CD4-positive, alpha-beta T cell (primary cell): ENCODE data around the gene LBH. TPM values are rescaled to one million over a fixed set of nuclear protein-coding genes. Genes with fewer than 3 reads are reported as not detected.

ENCODE experiments used
- ATAC-seq: fragments of 200-7000 bp; cut with Tn5 transposase; one replicate; pipeline ENCODE4 v1.10.0; 2022; ENCODE audit warnings: mild to moderate bottlenecking; ENCODE audit not compliant: poor library complexity
- CTCF ChIA-PET: fragments of 350-600 bp; sonication (Branson Sonifier 250); formaldehyde crosslinking; loops from one replicate; lab custom pipeline; 2021; ENCODE audit warnings: antibody characterized with exemption, inconsistent platforms; lab: Charles Lee
- POLR2A ChIA-PET: fragments of 350-600 bp; sonication (Branson Sonifier 250); formaldehyde crosslinking; loops from one replicate; lab custom pipeline; 2021; ENCODE audit warnings: antibody characterized with exemption, inconsistent platforms; lab: Charles Lee
- DNase-seq, 14 experiments: peaks; one replicate each; pipeline ENCODE4 v3.0.0-alpha.2; 2013 to 2020; ENCODE audit warnings: mixed read lengths in 2 of 14
- H3K27ac ChIP-seq, 2 donors: one replicate each; pipeline versions ENCODE4 v1.5.1 to v1.7.0; 2013; ENCODE audit warnings: low read length in 2 of 2, low read depth in 1 of 2, mild to moderate bottlenecking in 1 of 2
- H3K27me3 ChIP-seq, 2 experiments: 1 replicate in 1 of 2; 2 replicates in 1 of 2; pipeline versions ENCODE4 v1.6.1 to v1.7.0; 2013; ENCODE audit warnings: low read length in 2 of 2, control low read depth in 1 of 2, mild to moderate bottlenecking in 1 of 2, moderate library complexity in 1 of 2; ENCODE audit not compliant: insufficient read depth in 2 of 2, control insufficient read depth in 1 of 2
- H3K36me3 ChIP-seq: one replicate; pipeline ENCODE4 v1.6.1; 2013; ENCODE audit warnings: low read length, control low read depth; ENCODE audit not compliant: insufficient read depth
- H3K4me1 ChIP-seq: one replicate; pipeline ENCODE4 v1.6.1; 2013; ENCODE audit warnings: low read length, control low read depth; ENCODE audit not compliant: insufficient read depth
- H3K4me3 ChIP-seq: one replicate; pipeline ENCODE4 v1.5.1; 2013; ENCODE audit warnings: mild to moderate bottlenecking, low read length, moderate library complexity
- H3K9me3 ChIP-seq, 2 experiments: 1 replicate in 1 of 2; 2 replicates in 1 of 2; pipeline versions ENCODE4 v1.6.1 to v1.7.0; 2013; ENCODE audit warnings: low read length in 2 of 2, mild to moderate bottlenecking in 2 of 2, control low read depth in 1 of 2, moderate library complexity in 1 of 2; ENCODE audit not compliant: control insufficient read depth in 1 of 2, insufficient read depth in 1 of 2
- H3K27ac Mint-ChIP-seq: one replicate; pipeline ENCODE4 v1.8.0; 2020; ENCODE audit warnings: mixed read lengths
- H3K27me3 Mint-ChIP-seq: one replicate; pipeline ENCODE4 v1.8.0; 2021; ENCODE audit warnings: mixed read lengths
- H3K36me3 Mint-ChIP-seq: one replicate; pipeline ENCODE4 v1.8.0; 2021; ENCODE audit warnings: low read depth, mixed read lengths
- H3K4me1 Mint-ChIP-seq: one replicate; pipeline ENCODE4 v1.8.0; 2021; ENCODE audit warnings: low read depth, mixed read lengths
- H3K4me3 Mint-ChIP-seq: one replicate; pipeline ENCODE4 v1.8.0; 2020; ENCODE audit warnings: mild to moderate bottlenecking, mixed read lengths
- H3K9me3 Mint-ChIP-seq: one replicate; pipeline ENCODE4 v1.8.0; 2020; ENCODE audit warnings: mixed read lengths
- intact Hi-C, 2 experiments: fragments of 100-400 bp; cut with DNase I in 1 of 2; cut with micrococcal nuclease in 1 of 2; formaldehyde crosslinking; loops; one replicate each; pipeline versions ENCODE4 v1.15.1 to v1.9.0; 2023 to 2025; cut with DNase I, micrococcal nuclease
- total RNA-seq, 174 experiments: library from RNA in 2 of 174; stranded (reverse) in 2 of 174; gene quantifications; one replicate each; pipeline ENCODE4 v1.2.3 and lab custom pipeline; 2021 to 2026
- TF ChIP-seq, protein P1 (sequence below): fragments of 200-600 bp; IDR thresholded peaks from one replicate; pipeline ENCODE4 v1.8.0; 2022; ENCODE audit warnings: antibody characterized with exemption, mild to moderate bottlenecking

LBH gene
- total RNA-seq, 2 experiments from 2014 or later = 131 to 135 TPM

DNA sequence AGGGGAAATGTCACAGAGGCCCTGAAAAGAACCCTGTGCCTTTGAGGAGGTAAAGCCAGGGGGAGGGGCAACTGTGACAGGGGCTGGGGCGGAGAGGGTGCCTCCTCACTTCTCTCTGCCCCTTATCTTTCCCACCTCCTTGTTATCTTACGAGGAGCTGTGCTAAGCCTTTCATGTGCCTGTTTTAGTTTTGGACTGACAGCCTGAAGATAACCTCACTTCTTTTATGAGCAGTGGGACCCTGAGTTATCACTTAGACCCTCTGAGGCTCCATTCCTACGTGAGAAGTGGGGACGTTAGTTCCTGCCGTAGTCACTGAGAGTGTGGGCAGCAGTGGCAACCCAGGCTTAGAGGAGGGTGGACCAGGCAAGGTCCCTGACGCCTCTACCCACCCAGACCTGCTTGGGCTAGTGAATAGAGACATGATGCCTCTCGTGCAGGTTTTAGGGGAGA is 39.5 kb upstream of the LBH start:
- H3K27me3 ChIP-seq = no peaks in the 10 kb centered on the region
- no peaks in the 10 kb centered on the region for H3K4me1 ChIP-seq
- POLR2A ChIA-PET = no interaction called here
- DNase-seq (no peak), ATAC-seq (no peak)
- no peak overlapping the region for H3K27ac ChIP-seq
- TF ChIP-seq, protein P1, sequence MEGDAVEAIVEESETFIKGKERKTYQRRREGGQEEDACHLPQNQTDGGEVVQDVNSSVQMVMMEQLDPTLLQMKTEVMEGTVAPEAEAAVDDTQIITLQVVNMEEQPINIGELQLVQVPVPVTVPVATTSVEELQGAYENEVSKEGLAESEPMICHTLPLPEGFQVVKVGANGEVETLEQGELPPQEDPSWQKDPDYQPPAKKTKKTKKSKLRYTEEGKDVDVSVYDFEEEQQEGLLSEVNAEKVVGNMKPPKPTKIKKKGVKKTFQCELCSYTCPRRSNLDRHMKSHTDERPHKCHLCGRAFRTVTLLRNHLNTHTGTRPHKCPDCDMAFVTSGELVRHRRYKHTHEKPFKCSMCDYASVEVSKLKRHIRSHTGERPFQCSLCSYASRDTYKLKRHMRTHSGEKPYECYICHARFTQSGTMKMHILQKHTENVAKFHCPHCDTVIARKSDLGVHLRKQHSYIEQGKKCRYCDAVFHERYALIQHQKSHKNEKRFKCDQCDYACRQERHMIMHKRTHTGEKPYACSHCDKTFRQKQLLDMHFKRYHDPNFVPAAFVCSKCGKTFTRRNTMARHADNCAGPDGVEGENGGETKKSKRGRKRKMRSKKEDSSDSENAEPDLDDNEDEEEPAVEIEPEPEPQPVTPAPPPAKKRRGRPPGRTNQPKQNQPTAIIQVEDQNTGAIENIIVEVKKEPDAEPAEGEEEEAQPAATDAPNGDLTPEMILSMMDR = no peak
- no peaks in the 10 kb centered on the region for H3K9me3 Mint-ChIP-seq
- no peaks in the 10 kb centered on the region for H3K27me3 Mint-ChIP-seq
- no peak overlapping the region for H3K4me3 Mint-ChIP-seq
- no peaks in the 10 kb centered on the region for H3K9me3 ChIP-seq
- no peak overlapping the region for H3K27ac Mint-ChIP-seq
- intact Hi-C loops = no loop called here
- CTCF ChIA-PET = no interaction called here
- no peaks in the 10 kb centered on the region for H3K36me3 Mint-ChIP-seq
- no peak overlapping the region for H3K4me3 ChIP-seq
- peaks cover 4% of the 10 kb centered on the region for H3K4me1 Mint-ChIP-seq
- no peaks in the 10 kb centered on the region for H3K36me3 ChIP-seq

DNA sequence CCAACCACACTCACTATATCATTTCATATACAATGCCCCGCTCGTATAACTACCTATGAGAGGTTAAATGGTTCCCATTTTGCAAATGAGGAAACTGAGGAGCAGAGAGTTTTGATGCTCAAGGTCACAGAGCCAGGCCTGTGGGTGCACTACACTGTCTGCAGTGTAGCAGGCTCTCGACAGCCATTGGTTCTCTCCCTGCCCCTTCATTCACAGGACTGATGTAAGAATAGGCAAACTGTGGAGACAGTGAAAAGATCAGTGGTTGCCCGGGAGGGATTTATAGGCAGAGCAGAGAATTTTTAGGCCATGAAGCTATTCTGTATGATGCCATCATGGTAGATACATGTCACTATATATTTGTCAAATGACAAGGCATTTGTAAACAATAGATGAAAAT is 39.0 kb upstream of the LBH start:
- ChIA-PET POLR2A (no interaction called here), CTCF (no interaction called here)
- no peak overlapping the region for H3K27ac ChIP-seq
- intact Hi-C loops = no loop called here
- no peaks in the 10 kb centered on the region for H3K9me3 Mint-ChIP-seq
- no peaks in the 10 kb centered on the region for H3K36me3 Mint-ChIP-seq
- H3K36me3 ChIP-seq = no peaks in the 10 kb centered on the region
- no peaks in the 10 kb centered on the region for H3K9me3 ChIP-seq
- no peaks in the 10 kb centered on the region for H3K27me3 ChIP-seq
- TF ChIP-seq, protein P1 = no peak
- no peak for ATAC-seq
- no peak for DNase-seq
- H3K27ac Mint-ChIP-seq = no peak overlapping the region
- H3K27me3 Mint-ChIP-seq = no peaks in the 10 kb centered on the region
- H3K4me3 Mint-ChIP-seq = no peak overlapping the region
- H3K4me3 ChIP-seq = no peak overlapping the region
- no peaks in the 10 kb centered on the region for H3K4me1 ChIP-seq
- peaks cover 4% of the 10 kb centered on the region for H3K4me1 Mint-ChIP-seq

GRCh38 chr2:30193104-30193681 is 38.1 kb upstream of the LBH start:
- Mint-ChIP-seq H3K36me3 (no peaks in the 10 kb centered on the region), H3K27me3 (no peaks in the 10 kb centered on the region), H3K9me3 (no peaks in the 10 kb centered on the region), H3K4me1 (peaks cover 4% of the 10 kb centered on the region), H3K4me3 (no peak overlapping the region), H3K27ac (no peak overlapping the region)
- intact Hi-C loops = no loop called here
- Histone ChIP-seq H3K27me3 (no peaks in the 10 kb centered on the region), H3K27ac (no peak overlapping the region), H3K4me1 (no peaks in the 10 kb centered on the region), H3K36me3 (no peaks in the 10 kb centered on the region), H3K4me3 (no peak overlapping the region), H3K9me3 (no peaks in the 10 kb centered on the region)
- POLR2A ChIA-PET = interaction anchor here (0.6 kb wide), 1 partner anchor 46 kb away, joined by 5 read pairs; no protein-coding TSS in a partner anchor
- ATAC-seq (no peak), DNase-seq (no peak)
- TF ChIP-seq, protein P1 = no peak
- CTCF ChIA-PET = no interaction called here
